GM19452 (cell line): ENCODE results near the gene HOXD13.

Experiments
- ATAC-seq: cut with Tn5 transposase; IDR thresholded peaks from one replicate; pipeline ENCODE4 v1.9.1; 2021; ENCODE audit not compliant: unreplicated experiment

HOXD13 gene

DNA sequence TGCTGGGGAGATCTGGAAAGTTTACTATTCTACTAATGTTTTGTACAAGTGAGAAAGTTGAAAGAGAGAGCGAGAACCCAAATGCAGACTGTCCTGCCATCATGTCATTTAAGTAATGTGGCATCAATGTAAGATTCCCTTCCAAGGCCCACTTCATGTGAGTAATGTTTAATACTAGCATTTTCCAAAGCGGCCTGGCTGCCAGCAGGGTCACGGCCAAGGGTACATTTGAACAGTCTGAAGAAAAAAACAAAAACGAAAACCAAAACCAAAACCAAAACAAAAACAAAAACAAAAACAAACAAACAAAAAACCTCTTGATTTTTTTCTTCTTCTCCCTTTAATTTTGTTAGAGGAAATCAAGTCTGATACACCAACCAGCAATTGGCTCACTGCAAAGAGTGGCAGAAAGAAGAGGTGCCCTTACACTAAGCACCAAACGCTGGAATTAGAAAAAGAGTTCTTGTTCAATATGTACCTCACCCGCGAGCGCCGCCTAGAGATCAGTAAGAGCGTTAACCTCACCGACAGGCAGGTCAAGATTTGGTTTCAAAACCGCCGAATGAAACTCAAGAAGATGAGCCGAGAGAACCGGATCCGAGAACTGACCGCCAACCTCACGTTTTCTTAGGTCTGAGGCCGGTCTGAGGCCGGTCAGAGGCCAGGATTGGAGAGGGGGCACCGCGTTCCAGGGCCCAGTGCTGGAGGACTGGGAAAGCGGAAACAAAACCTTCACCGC, 26.2 kb downstream of the HOXD13 start:
- no peak for ATAC-seq

DNA sequence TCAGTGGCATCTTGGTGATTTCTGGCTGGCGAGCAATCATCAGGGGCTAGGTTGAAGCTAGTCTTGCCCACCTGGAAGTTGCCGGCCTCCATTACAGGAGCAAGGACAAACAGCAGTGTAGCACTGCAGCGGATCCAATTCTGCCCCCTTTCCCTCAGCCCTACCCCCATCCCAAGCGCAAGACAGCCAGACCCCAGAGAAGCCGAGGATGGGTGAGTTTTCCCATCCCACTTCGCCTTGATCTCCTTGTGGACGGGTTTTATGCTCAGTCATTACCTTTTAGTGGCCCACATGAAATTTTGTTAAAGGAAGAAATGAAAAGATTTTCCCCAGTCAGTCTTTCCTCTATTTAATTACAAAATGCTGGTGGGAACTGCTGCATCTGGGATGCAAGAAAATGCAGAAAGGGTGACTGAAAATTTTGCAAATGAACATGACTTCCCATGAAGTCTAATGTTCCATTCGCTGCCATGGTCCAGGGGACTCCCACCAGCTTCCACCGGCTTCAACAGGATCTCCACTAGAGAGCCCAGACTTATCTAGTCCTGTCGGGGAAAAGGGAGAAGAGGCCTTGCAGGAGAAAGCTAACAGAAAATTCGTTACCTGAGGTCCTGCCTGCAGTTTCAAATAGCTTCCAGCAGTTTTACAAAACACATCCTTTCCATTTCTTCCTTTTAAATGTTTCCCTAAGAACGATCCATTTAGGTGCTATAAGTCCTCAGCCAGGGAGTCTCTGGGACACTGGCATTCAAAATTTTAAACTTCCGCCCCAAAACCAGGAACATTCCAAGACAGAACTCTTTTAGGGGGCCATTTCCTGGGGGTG, 28.1 kb downstream of the HOXD13 start:
- no peak for ATAC-seq

DNA sequence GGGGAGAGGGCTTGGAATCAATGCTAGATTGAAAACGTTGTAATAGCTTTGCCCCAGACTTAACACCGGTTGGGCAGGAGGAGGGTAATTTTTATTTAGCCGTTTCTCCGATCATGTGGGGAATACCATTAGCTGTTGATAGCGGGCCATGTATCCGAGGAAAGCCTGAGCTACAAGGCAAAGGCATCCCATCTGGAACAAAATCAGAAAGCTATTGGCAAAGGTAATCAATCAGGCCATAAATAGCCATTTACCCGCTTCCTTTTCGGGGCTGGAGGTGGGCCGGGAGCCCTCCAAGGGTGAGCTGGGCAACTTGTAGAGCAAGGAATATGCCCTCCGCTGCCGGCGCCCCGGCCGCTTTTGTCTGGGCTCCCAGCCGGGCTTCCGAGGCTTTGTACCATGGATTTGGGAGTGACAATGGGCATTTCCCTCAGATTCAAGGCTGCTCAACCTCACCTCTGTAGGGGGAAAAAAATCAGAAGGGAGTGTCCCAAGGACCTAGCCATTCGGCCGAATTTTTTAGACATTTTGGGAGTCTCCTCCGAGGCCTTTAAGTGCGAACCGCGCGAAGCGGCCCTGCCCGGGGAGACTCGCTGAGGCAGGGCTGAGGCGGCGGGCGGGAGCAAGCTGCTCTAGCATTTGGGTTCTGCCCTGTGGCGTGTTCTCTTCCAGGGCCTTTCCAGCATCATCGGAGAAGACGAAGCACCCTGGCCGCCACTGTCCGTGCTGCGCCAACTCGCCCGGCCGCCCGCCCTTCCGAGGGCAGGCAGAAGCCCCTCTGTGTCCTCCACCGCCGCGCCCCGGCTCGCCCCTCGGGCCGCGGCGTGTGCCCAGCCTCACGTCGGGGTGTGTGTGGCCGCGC, 28.9 kb downstream of the HOXD13 start:
- no peak for ATAC-seq

DNA sequence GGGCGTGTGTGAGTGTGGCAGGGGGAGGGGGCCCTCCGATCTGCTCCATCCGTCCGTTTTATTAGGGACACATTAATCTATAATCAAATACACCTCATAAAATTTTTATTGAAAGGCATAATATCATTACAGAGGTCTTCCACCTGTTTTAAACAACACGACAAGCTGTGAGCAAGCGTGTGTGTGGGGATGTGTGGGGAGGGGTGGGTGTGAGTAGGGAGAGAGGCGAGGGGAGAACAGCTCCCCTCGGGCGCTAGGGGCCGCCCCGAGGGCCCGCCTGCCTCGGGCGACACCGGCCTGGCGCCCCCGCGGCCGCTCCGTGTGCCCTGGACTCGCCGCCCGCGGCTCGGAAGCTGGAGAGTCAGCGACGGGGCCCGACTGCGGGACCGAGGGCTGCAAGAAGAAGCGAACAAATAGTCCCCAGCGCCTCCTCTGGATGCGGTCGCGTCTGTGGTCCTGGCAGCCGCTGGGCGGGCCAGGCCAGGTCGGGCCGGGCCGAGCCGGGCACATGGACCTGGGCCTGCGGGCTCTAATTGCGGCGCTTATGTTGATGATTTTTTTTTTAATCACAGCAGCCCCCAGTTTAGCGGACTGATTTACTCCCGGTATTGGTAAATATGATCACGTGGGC, 29.6 kb downstream of the HOXD13 start:
- no peak for ATAC-seq

DNA sequence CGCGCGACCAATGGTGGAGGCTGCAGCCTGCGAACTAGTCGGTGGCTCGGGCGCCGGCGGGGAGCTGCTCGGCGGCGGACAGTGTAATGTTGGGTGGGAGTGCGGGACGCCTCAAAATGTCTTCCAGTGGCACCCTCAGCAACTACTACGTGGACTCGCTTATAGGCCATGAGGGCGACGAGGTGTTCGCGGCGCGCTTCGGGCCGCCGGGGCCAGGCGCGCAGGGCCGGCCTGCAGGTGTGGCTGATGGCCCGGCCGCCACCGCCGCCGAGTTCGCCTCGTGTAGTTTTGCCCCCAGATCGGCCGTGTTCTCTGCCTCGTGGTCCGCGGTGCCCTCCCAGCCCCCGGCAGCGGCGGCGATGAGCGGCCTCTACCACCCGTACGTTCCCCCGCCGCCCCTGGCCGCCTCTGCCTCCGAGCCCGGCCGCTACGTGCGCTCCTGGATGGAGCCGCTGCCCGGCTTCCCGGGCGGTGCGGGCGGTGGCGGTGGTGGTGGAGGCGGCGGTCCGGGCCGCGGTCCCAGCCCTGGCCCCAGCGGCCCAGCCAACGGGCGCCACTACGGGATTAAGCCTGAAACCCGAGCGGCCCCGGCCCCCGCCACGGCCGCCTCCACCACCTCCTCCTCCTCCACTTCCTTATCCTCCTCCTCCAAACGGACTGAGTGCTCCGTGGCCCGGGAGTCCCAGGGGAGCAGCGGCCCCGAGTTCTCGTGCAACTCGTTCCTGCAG, 30.3 kb downstream of the HOXD13 start, which contains the start of gene HOXD9:
HOXD9 (plus strand) TSS at position 37 of the 728 bp plus-strand sequence; CDS start at position 87, 50 bp downstream.
- no peak for ATAC-seq

DNA sequence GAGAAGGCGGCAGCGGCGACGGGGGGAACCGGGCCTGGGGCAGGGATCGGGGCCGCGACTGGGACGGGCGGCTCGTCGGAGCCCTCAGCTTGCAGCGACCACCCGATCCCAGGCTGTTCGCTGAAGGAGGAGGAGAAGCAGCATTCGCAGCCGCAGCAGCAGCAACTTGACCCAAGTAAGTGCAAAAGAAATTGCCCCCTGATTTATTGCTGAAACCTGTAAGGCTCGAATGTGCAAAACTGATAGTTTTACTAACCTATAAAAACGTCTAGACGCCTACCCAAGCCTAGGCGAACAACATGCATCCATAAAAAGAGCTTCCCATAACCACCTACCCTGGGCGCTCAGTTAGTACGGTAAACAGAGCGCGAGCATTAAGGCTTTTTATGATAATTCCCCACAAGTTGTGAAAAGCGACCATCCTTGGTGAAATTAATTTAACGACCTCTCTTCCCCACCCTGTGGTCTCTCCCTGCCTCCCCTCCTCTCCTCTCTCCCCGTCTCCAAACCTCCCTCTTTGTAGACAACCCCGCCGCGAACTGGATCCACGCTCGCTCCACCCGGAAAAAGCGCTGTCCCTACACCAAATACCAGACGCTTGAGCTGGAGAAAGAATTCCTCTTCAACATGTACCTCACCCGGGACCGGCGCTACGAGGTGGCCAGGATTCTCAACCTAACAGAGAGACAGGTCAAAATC, 31.0 kb downstream of the HOXD13 start:
- ATAC-seq, result no peak

DNA sequence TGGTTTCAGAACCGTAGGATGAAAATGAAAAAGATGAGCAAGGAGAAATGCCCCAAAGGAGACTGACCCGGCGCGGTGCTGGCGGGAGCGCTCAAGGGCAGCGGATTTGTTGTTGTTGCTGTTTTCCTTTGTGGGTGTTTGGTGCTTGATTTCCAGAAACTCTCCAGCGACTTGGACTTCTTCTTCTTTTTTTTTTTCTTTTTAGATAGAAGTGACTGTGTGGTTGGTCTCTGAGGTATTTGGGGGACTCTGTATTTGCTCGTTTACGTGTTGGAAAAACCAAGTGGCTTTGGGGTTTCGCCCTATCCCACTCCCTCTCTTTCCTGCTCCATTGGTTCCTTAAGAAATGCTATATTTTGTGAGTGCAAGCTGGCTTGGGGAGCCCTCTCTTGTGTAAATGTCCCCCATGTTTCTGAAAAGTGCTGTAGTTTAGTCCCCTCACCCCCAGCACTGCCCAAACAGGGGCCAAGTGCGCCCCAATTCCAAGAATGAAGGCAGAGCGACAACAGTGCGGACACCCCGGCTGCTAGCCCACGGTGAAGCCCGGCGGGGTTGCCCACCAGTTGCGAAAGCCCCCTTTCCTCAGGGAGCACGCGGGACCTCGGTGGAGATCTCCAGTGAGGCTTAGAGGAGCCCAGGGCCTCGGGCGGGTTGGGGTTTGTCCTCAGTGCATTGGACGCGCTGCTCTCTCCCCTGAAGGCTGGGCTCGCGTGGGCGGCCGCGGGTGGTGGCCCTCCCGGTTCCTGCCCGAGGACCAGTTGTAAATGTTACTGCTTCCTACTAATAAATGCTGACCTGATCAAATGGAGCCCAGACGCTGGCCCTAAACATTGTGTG, 31.8 kb downstream of the HOXD13 start:
- no peak for ATAC-seq

DNA sequence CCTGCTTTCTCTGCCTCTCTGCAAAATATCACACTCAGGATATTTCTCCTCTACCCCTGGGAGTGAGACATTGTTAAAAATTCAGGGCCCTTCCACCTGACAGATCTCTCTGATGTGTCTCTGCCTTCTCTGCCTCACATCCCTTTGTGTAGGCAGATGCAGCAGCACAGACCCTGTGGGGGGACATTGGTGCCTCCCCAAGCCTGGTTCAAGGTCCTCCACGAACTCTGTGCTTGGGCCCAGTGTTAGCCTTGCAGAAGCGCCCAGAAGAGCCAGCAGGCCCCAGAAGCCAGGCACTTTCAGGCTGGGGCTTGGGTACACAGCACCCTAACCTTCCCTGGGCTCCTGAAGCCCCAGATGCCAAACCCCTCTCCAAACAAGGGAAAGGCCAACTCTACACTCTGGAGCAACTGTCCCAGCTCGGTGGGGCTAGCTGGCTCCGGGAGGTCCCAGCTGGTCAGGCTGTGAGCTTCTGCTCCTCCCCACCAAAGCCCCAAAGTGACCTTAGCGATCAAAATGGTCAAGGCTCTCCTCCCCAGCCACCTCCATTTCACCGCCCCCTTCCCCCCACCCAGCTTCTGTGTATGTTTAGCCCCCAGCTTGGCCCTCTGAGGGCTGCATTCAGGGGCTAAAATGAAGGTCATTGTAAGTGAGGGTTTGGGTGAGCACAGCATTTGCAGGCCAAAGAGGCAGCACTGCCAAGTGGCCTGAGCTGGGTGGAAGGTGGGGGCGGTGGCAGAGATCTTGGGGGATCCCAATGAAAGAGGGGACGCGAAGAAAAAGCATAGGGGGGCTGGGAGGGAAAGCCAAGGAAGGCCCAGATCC, 32.6 kb downstream of the HOXD13 start:
- ATAC-seq, result no peak

DNA sequence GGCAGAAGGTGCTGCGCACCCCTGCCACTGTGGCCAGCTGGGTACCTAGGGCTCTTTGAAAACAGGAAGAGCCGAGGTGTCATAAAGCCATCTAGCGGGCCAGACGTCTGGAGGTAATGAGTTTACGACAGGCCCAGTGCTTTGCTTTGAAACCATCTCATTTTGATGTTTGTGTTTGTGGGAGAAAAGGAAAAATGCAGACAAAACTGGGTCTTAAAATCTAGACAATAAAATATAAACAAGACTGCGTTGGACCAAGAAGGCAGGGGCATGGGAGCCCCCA, 33.2 kb downstream of the HOXD13 start:
- no peak for ATAC-seq

DNA sequence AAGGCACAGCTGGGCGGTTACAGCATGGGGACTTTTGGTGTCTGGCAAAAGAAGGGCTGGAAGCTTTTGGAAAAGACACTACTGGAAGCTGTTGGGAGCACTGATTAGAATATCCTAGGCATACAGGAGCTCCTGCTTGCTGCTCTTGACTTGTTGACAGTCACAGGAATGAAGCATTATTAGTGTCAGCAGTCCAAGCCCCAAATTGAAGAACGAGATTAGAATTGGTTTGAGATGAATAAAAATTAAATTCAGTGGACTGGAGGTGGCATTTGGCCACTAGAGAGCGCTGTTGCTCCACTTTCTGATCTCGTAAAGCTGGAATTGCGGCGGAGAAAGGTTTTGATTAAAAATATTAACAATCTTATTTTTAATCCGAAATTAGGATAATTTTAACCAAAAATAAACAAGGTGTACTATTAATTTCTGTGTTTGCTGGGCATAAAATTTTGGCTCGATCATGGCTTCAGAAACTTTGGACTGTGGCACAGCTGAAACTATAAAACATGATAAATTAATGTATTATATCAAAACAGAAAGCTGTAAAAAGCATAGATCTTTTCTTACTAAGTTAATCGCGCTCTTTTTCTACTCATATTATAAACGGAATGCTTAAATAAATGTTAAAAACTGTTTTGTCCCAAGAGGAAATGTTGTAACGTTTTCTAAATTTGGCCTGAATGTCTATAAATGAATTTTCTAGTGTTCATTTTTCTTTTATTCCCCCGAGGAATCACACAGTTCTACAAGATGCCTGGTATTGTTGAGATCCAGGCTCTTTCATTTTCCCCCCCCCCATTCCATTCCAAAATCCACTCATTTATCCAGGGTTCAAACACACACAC, 34.6 kb downstream of the HOXD13 start:
- no peak for ATAC-seq

DNA sequence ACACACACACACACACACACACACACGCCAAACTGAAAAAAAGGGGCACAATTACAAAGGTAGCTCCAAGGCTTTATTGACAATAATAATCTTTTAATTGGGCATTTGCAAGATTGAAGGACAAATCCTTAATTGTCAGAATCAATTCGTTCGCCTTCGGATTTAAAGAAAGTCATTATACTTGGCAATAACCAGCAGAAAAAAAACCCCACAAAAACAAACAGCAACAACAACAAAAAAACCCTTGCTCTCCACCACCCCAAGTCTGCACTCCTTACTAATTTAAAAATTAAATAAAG, 35.2 kb downstream of the HOXD13 start:
- no peak for ATAC-seq

DNA sequence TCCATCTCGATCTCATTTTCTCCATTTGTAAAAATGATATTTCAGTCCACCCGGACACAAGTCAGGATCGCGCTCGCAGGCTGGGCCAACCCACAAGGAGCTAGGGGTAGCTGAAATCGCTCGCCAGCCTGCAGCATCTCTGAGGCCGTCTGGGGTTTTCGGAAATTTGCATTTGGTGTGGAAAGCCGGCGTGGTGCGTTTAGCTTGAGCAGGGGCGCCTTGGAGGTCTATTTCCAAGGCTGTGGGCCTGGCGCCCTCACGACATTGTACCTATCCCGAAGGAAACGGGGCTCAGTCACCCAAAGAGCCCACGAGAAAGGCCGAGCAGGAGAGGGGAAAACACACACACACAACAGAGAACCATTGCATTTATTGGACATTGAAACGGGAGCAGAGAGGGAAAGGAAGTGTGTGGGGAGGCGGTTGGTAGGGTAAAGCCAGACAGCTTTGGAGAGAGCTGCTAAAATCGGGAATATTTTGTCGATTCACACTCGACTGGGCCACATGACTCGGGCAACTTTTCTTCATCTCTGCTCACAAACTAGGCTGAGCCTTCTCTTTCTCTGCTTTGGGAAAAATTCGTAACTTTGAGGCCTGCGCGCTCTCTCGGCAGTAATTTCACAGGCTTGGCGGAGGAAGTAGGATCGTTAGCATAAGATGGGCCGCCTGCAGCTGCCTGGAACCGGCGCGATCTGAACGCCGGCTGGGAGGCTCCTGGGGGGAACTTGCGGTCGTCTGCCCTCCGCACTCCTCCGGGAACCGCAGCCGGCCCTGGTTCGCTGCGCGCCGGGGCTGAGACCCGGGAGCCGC, 35.9 kb downstream of the HOXD13 start:
- no peak for ATAC-seq

DNA sequence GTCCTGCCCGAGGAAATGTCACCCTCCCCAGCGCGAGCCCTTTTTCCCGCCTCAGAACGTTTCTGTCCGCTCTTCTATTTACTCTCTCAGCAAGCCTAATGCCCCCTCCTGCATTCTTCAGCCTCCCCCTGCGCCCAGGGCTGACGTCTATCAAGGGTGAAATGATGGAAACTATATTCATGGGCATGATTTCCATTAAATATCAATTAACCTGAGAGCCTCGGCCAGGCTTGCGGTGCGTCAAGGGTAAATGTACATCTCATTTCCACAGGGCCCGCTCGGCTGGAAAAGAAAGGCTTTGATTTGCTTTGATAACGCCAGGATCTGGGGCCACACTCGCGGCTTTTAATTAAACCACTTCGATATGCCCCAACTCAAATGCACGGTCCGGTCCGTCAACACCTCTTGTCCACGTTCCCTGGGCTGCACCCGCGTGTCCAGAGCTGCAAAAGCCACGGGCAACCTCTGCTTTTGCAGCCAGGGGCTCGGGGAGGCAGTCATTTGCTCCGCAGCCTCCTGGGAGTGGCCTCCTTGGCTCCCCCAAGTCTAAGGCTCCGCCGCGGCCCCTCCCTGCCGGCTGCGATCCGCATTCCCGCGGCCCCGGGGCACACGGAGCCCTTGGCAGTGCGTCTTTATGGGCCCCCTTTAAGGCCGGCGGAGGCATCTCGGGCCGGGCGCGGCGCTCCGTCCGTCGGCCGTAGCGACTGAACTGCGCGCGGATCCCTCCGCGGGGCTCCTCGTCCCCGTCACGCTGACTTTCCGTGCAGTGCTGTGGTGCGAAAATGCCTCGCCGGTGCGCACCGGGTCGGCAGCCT, 36.7 kb downstream of the HOXD13 start, which contains the start of gene HOXD8:
HOXD8 (plus strand) TSS at position 724 of the 815 bp plus-strand sequence. CDS start 662 bp downstream, outside the sequence.
- no peak for ATAC-seq

DNA sequence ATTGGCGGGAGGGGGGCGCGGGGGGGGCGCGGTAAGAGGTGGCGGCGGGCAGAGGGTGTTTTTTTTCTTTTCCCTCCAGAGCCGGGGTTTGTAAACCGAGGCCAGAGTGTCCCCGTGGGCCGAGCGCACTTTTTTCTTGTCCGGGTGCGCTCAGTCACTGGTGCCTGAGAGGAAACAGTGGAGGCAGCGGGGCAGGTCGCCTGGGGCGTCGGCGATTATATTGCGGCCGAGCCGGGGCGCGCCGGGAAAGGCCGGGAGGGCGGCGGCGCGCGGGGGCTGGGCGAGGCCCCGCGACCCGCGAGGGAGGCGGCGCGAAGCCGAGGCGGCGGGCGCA, 37.3 kb downstream of the HOXD13 start:
- ATAC-seq, result no peak

DNA sequence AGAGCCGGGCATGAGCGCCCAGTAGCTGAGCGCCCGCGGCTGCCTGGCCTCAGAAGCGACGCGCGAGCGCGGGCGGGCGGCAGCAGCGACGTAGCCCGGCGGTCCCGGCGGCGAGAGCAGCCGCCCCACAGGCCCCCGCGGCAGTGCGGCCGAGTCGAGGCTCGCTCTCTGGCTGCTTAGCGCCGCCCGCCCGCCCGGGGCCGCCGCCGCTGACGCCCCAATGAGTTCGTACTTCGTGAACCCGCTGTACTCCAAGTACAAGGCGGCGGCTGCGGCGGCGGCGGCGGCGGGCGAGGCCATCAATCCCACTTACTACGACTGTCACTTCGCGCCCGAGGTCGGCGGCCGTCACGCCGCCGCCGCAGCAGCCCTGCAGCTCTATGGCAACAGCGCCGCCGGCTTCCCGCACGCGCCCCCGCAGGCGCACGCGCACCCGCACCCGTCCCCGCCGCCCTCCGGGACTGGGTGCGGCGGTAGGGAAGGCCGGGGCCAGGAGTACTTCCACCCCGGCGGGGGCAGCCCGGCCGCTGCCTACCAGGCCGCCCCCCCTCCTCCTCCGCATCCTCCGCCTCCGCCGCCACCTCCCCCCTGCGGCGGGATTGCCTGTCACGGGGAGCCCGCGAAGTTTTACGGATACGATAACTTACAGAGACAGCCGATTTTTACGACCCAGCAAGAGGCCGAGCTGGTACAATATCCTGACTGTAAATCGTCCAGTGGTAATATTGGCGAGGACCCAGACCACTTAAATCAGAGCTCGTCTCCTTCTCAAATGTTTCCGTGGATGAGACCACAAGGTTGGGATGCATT, 37.8 kb downstream of the HOXD13 start:
- ATAC-seq, result no peak
